OCI-LY3 (cell line): Measurements from ENCODE around the gene PRKCI.

ENCODE experiments used
- H2AFZ ChIP-seq: fragments of 200-600, 300-600 bp; shearing (Covaris generic); 2 replicates; pipeline ENCODE4 v1.6.0; 2014; ENCODE audit warnings: antibody characterized with exemption, low read depth, low read length
- H3K27ac ChIP-seq: fragments of 200-600, 300-600 bp; sonication (generic); 2 replicates; pipeline ENCODE4 v1.5.1; 2014; ENCODE audit warnings: mild to moderate bottlenecking, low read length, moderate library complexity, mixed read lengths
- H3K27me3 ChIP-seq: fragments of 200-600, 300-600 bp; sonication (generic); 2 replicates; pipeline ENCODE4 v1.6.1; 2014; ENCODE audit warnings: low read depth, low read length, mixed read lengths
- H3K36me3 ChIP-seq: fragments of 200-600, 300-600 bp; sonication (generic); replicated peaks from 2 replicates; pipeline ENCODE3; 2014; ENCODE audit warnings: low read depth, low read length, mixed read lengths
- H3K4me1 ChIP-seq: fragments of 300-600, 200-600 bp; sonication (generic); 2 replicates; pipeline ENCODE4 v1.6.1; 2014; ENCODE audit warnings: low read length, mixed read lengths
- H3K4me2 ChIP-seq: fragments of 200-600, 300-600 bp; sonication (generic); 2 replicates; pipeline ENCODE4 v1.6.1; 2014; ENCODE audit warnings: low read length, mixed read lengths
- H3K4me3 ChIP-seq: fragments of 300-600, 200-600 bp; sonication (generic); 2 replicates; pipeline ENCODE4 v1.5.1; 2014; ENCODE audit warnings: antibody characterized with exemption, mild to moderate bottlenecking, low read length, moderate library complexity
- H3K79me2 ChIP-seq: fragments of 300-600, 200-600 bp; shearing (Covaris generic); 2 replicates; pipeline ENCODE4 v1.6.1; 2014; ENCODE audit warnings: mild to moderate bottlenecking, low read length, mixed read lengths
- H3K9ac ChIP-seq: fragments of 300-600, 200-600 bp; shearing (Covaris generic); 2 replicates; pipeline ENCODE4 v1.6.0; 2014; ENCODE audit warnings: mild to moderate bottlenecking, low read length, moderate library complexity
- H3K9me3 ChIP-seq: fragments of 200-600, 300-600 bp; shearing (Covaris generic); 2 replicates; pipeline ENCODE4 v1.6.1; 2014; ENCODE audit warnings: low read length, mixed read lengths; ENCODE audit not compliant: insufficient read depth
- H4K20me1 ChIP-seq: fragments of 200-600, 300-600 bp; sonication (generic); 2 replicates; pipeline ENCODE4 v1.6.1; 2016; ENCODE audit warnings: low read length, mixed read lengths; ENCODE audit not compliant: insufficient read depth
- CTCF ChIP-seq: fragments of 200-600, 300-600 bp; sonication (generic); IDR thresholded peaks from 2 replicates; pipeline ENCODE4 v1.5.1; 2014; ENCODE audit warnings: antibody characterized with exemption, low read length, low read depth
- EZH2phosphoT487 ChIP-seq: fragments of 200-600 bp; shearing (Covaris generic); IDR thresholded peaks from 2 replicates; pipeline ENCODE4 v1.6.1; 2018; ENCODE audit warnings: antibody characterized with exemption, mixed run types, low read depth

PRKCI gene

GRCh38 chr3:170256597-170256996 lies 34.4 kb downstream of the PRKCI start:
- Histone ChIP-seq H2AFZ (no peak overlapping the region), H3K9ac (no peak overlapping the region), H3K4me1 (peaks cover 31% of the 10 kb centered on the region), H3K4me2 (peak overlapping the region; percentile 69), H3K27me3 (no peaks in the 10 kb centered on the region), H3K79me2 (no peaks in the 10 kb centered on the region; the same call in 1 of the 2 replicates), H4K20me1 (no peaks in the 10 kb centered on the region), H3K9me3 (no peaks in the 10 kb centered on the region), H3K36me3 (peaks cover 14% of the 10 kb centered on the region), H3K4me3 (0 out of 2 replicates have a peak overlapping the region, but pooled peaks have one; percentile 3), H3K27ac (peak overlapping the region; percentile 61; the same call in 1 of the 2 replicates)
- TF ChIP-seq CTCF (no peak), EZH2phosphoT487 (no peak)

GRCh38 chr3:170257145-170257544 lies 34.9 kb downstream of the PRKCI start:
- TF ChIP-seq EZH2phosphoT487 (no peak), CTCF (no peak)
- Histone ChIP-seq H3K4me1 (peaks cover 31% of the 10 kb centered on the region), H4K20me1 (no peaks in the 10 kb centered on the region), H3K9me3 (no peaks in the 10 kb centered on the region), H3K36me3 (peaks cover 14% of the 10 kb centered on the region), H3K9ac (peak overlapping the region; percentile 45; the same call in 1 of the 2 replicates), H3K27me3 (no peaks in the 10 kb centered on the region), H3K27ac (peak overlapping the region; percentile 61; the same call in 1 of the 2 replicates), H3K4me3 (peak overlapping the region; percentile 53), H3K4me2 (peak overlapping the region; percentile 69), H3K79me2 (no peaks in the 10 kb centered on the region; the same call in 1 of the 2 replicates), H2AFZ (no peak overlapping the region)

GRCh38 chr3:170258105-170258487 lies 35.9 kb downstream of the PRKCI start:
- peak overlapping the region; percentile 61; the same call in 1 of the 2 replicates for H3K27ac ChIP-seq
- H3K9me3 ChIP-seq: no peaks in the 10 kb centered on the region
- no peaks in the 10 kb centered on the region; the same call in 1 of the 2 replicates for H3K79me2 ChIP-seq
- H3K4me2 ChIP-seq: peak overlapping the region; percentile 69
- peak overlapping the region; percentile 45; the same call in 1 of the 2 replicates for H3K9ac ChIP-seq
- TF ChIP-seq EZH2phosphoT487 (no peak), CTCF (no peak)
- H3K36me3 ChIP-seq: peaks cover 14% of the 10 kb centered on the region
- no peaks in the 10 kb centered on the region for H3K27me3 ChIP-seq
- H4K20me1 ChIP-seq: no peaks in the 10 kb centered on the region
- peak overlapping the region; percentile 53 for H3K4me3 ChIP-seq
- H3K4me1 ChIP-seq: peaks cover 31% of the 10 kb centered on the region
- H2AFZ ChIP-seq: no peak overlapping the region

GRCh38 chr3:170259907-170260306 lies 37.7 kb downstream of the PRKCI start:
- no peak overlapping the region for H2AFZ ChIP-seq
- peaks cover 38% of the 10 kb centered on the region for H3K4me1 ChIP-seq
- no peaks in the 10 kb centered on the region; the same call in 1 of the 2 replicates for H3K79me2 ChIP-seq
- no peaks in the 10 kb centered on the region for H4K20me1 ChIP-seq
- H3K4me2 ChIP-seq: no peak overlapping the region
- H3K4me3 ChIP-seq: no peak overlapping the region
- H3K9ac ChIP-seq: no peak overlapping the region
- no peak for TF ChIP-seq CTCF
- TF ChIP-seq EZH2phosphoT487: no peak
- H3K27ac ChIP-seq: no peak overlapping the region
- no peaks in the 10 kb centered on the region for H3K27me3 ChIP-seq
- H3K9me3 ChIP-seq: no peaks in the 10 kb centered on the region
- peaks cover 14% of the 10 kb centered on the region for H3K36me3 ChIP-seq
